Hematopoietic multipotent progenitor cell treated with erythropoietin and hydrocortisone succinate and interleukin-3 and kit ligand, for 15 days (in vitro differentiated cells): ENCODE data around the gene DALRD3.

ENCODE experiments used
- DNase-seq: peaks from one replicate; pipeline ENCODE4 v3.0.0-alpha.2; 2015; ENCODE audit warnings: low spot score

Gene DALRD3

DNA sequence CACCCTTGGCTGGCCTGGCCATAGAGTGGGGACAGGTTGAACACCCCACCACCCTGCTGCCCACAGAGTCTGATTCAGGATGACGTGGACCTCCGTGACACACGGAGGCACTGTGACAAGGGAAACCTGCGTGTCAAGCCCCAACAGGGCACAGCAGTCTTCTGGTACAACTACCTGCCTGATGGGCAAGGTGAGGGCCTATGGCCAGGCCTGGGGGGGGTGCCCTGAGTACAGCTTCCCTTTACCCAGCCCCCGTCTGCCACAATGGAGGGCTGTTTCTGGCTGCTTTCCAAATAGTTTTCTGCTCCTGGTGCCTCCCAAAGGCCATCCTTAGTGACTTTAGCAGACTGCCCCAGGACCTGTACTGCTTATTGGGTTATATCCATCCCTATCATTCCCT lies 12.4 kb downstream of the DALRD3 start:
- DNase-seq = no peak

GRCh38 chr3:49005303-49005680 lies 13.1 kb downstream of the DALRD3 start:
- DNase-seq = no peak

- peak; percentile 87 for DNase-seq
Observed at GRCh38 chr3:49004352-49005302, 13.8 kb downstream of the DALRD3 start.

GRCh38 chr3:49001155-49001554 lies 17.2 kb downstream of the DALRD3 start:
- DNase-seq = no peak

GRCh38 chr3:48999085-48999858 lies 19.1 kb downstream of the DALRD3 start:
- no peak for DNase-seq

- no peak for DNase-seq
Observed at GRCh38 chr3:48997714-48998637, 20.4 kb downstream of the DALRD3 start.

DNA sequence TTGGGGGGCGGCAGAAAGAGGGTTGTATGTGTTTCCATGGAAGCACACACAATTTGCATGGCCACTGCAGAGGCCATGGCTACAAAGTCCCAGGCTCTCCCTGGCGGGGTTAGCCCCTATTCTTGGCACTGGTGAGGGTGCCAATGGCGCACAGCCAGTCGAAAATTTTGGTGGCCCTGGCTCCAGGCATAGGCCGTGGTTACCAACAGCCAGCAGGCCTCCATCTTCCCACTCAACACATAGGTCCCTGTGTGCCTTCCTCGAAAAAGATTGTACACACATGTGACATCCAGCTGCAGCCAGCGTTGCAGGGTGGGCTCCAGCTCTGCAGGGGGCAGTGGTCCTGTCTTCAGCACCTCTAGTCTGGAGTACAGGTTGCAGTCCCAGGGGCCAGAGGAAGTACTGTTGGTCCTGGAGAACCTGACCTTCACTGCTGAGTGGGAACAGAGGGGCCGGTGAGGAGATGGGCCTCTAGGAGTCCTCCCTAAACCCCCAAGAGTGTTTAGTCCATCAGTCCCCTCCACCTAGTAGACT lies 21.2 kb downstream of the DALRD3 start:
- DNase-seq = no peak

- DNase-seq = no peak
Observed at GRCh38 chr3:48996640-48997039, 21.7 kb downstream of the DALRD3 start.

- no peak for DNase-seq
Observed at GRCh38 chr3:48993834-48994233, 24.5 kb downstream of the DALRD3 start.

- DNase-seq = no peak
Observed at GRCh38 chr3:48991851-48992545, 26.4 kb downstream of the DALRD3 start.

DNA sequence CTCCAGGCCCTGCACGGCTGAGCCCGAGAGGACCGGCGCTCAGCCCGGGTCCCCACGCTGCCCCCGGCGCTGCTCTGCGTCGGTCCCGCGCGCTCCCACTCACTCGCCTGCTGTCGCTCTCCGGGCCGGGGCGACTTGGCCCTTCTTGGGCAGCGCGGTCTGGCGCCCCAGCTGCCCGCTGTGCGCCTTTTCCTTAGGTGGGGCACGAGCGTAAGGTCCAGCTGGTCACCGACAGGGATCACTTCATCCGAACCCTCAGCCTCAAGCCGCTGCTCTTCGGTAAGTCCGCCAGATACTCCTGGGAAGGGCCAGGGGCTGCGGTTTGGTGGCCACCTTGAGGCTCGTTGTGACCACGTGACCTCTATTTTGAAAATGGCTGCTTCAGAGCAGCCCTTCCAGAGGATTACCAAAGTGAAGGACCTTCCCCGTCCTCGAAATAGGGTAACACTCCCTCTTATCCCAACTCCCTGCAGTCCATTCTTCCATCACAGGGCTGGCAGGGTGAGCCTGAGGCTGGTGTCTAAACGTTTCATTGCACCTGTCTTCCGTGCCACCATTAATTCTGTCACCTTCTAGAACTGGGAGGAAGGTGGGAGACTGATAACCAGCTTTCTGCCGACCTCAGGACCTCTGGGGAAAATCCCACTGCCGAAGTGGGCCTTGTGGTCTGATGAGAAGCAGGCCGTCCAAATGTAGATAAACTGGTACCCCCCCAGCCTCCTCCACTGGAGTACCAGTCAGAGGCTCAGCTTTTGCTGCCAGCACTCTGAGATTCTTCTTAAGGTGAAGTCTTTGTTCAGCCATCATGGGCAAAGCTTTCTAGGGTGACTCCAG lies 27.5 kb downstream of the DALRD3 start:
- DNase-seq = peak; percentile 53

- peak; percentile 89 for DNase-seq
Observed at GRCh38 chr3:48989796-48990635, 28.4 kb downstream of the DALRD3 start, which contains the start of gene P4HTM. TSS of gene P4HTM (plus strand) at chr3:48990241. CDS start at chr3:48990257, 16 bp downstream.

GRCh38 chr3:48989126-48989795 lies 29.1 kb downstream of the DALRD3 start:
- DNase-seq = no peak

GRCh38 chr3:48985831-48986376 lies 32.5 kb downstream of the DALRD3 start:
- DNase-seq = no peak

DNA sequence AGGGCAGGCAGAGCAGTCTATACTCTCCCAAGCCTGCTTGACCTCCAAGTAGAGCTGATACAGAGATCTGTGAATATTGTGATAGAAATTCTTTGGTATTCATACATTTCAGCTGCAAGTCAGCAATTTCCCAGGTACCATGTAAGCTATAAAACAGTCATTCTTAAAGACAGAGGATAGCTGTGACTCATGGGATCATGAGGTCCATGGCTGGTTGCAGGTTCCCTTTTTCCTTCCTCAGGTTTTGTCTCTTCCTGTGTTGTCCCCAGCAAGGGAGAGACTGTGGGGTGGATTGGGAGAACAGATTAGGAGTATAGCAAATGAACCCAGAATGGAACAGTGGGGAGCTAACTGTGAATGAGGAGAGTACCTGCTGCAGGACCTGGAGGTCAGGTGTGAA lies 33.7 kb downstream of the DALRD3 start:
- DNase-seq = no peak

- no peak for DNase-seq
Observed at GRCh38 chr3:48983096-48983495, 35.3 kb downstream of the DALRD3 start.

GRCh38 chr3:48982686-48983085 lies 35.7 kb downstream of the DALRD3 start:
- no peak for DNase-seq

- no peak for DNase-seq
Observed at GRCh38 chr3:48982016-48982415, 36.4 kb downstream of the DALRD3 start.
